HT-29 (cell line): ENCODE results near the gene CAMKMT. TPM values are rescaled to one million over a fixed set of nuclear protein-coding genes. Genes with fewer than 3 reads are reported as not detected.
A peak's percentile ranks its signal among the peaks of the same experiment; 100 is the strongest.
"Not testable (repeated sequence)": the region's sequence is repeated elsewhere in the genome, so short reads cannot be mapped to it uniquely, and the experiment has no call there.

ENCODE experiments used
- DNase-seq: peaks from one replicate; pipeline ENCODE4 v3.0.0-alpha.2; 2015; ENCODE audit warnings: low spot score
- total RNA-seq: library from RNA; depleted of rRNA; stranded (reverse); fragments of >200 nt; shearing (Covaris generic); gene quantifications from 2 replicates; pipeline ENCODE4 v1.2.3, GENCODE V29; 2014

CAMKMT gene
- total RNA-seq, 1 experiment from 2014 or later = 8.3 TPM

DNA sequence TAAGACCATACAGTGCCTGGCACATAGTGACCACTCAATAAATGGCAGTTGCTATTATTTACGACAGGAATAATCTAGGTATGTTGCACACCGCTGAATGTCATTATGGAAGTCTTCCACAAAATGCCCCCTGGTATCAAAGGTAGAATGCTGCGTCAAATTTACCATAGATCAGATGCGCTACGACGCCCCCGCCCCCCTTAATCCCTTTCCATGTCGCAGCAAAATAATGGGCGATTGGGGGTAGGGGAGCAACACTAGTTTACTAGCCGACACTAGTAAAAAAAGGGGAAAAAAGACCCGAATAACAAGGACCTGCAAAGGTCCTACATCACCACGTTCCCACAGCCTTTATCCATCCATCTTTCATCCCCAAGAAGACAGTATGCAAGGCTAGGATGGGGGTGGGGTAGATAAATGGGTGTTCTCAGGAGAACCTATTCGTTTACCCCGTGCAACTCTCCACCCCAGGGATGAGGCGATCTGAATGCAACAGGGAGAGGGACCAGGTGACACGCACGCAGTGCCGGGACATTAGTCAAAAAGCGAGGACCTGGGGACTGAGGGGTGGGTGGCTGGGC lies 908 bp upstream of the CAMKMT start:
- peak; percentile 55 for DNase-seq

DNA sequence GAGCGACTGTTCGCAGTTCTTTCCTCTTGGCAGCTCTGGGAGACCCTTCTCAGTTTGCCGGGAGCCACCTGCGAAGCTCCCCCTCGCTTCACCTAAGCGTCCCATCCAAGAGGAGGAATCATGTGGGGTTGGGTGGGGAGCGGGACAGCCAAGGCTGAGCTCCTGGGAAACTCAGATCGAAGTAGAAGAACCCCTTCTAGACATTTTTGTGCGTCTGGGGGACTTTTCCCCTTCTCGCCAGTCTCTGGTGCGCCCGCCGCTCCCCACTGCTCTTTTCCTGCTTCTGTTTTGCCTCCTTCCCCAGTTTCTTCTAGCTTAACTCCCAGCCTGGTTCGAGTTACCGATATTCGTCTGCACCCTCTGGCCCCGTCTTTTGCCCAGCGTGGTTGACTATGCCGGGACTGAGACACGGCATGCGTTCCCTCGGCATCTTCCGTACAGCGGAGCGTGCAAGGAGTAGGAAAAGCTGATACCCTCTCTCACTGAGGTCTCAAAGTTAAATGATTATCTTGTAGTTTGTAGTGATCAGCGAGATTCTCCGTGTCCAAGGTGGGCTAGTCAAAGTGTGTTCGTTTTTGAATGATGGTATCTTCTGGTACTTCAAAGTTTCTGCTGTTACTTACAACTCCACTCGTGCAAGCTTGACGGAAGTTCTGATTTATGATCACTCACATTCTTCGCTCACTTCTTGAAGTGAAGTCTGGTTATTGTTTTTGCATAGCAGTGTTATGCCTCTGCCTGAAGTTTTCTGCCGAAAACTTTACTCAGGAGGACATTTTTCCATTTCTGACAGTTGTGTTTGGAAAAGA lies 664 bp downstream of the CAMKMT start:
- DNase-seq = peak; percentile 73

DNA sequence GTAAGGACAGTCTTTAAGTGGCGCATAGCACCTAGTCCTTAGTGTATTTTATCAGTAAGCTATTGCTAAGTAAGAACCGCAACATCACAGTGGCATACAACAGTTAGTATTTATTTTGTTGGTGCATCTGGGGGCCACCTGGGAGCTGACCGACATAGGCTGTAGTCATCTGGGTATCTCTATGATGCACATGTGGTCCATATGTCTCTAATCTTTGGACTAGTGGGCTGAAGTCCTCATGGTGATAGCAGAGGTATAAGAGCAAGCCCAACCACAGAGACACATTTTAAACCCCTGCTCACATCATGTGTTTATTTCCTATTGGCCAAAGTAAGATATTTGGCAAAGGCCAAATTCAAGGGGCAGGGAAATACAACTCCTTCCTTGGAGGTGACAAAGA lies 2.9 kb downstream of the CAMKMT start:
- no peak for DNase-seq

DNA sequence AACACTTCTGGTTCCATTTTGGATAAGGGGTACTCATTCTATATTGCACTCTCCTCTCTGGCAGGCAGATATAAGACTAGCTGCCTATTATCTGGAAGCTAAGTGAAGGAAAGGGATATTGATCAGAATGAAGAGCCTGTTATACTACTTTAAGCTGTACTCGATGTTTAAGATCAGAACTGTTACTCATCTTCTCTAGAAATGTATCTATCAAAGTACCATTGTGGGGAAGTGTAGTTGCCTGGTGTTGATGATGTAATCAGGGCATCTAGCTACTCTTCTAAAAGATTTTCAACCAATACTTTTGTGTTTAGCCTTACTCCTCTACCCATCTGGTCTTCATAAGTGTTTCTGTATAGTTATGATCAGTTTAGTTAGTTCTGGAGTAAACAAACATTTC lies 5.8 kb downstream of the CAMKMT start:
- DNase-seq = no peak

DNA sequence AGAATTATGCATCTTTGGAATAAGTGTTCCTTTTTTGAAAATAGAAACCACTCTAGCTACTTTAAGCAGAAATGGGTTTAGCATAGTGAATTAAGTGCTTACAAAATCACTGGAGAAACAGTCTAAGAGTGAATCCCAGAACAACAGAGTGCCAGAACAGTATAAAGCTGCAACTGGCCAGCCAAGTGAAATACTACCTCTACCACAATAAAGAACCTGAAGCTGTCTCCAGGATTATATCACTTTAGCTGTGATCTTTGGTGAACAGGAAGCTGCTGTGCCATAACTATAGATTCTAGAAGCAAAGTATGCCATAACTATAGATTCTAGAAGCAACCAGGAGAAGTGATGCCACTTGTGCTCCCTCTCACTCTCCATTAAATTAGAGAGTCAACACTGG lies 7.6 kb downstream of the CAMKMT start:
- no peak for DNase-seq

DNA sequence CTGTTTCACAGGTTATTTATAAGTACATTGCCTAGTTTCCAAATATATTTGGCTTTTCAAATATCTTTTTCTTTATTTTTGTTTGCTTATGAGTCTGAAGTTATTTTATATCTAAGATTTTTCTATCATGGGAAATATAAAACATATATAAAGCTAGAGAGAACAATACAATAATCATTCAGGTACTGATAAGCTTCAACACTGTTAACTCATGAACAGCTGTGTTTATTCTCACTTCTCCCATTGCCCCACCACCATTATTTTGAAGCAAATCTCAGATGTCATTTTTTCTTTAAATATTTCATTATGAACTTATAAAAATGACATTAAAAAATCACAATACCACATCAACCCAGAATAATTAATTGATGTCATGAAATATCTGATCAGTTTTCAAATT lies 9.7 kb downstream of the CAMKMT start:
- DNase-seq = no peak

DNA sequence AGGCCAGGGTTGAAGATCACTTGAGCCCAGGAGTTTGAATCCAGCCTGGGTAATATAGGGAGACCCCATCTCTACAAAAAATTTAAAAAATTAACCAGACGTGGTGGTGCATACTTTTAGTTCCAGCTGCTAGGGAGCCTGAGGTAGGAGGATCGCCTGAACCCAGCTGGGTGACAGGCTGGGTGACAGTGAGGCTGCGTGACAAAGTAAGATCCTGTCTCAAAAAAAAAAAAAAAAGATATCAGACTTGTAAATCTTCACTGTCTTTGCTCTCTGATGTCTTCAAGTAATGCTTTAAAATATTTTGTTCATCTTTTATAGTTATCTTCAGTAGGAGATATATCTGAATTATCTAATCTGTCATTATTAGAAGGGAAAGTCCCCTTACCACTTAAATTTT lies 10.5 kb downstream of the CAMKMT start:
- no peak for DNase-seq

DNA sequence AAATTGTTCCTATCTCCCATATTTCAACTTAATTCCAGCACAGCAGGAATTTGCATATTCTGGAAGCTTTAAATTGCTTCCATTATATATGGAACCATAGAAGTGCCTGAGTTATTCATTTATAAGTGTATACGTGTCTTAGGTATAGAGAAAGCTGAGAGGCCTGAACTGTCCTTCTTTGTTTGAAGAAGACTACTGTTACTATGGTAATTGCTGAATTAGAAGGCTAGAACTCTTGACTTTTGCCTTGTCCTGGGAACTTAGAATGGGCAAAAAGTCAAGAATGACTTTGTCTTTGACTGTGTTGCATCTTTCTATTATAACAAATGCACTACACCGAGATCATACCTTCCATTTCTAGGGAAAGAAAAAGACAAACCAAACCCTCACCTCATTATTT lies 15.7 kb downstream of the CAMKMT start:
- DNase-seq = no peak

DNA sequence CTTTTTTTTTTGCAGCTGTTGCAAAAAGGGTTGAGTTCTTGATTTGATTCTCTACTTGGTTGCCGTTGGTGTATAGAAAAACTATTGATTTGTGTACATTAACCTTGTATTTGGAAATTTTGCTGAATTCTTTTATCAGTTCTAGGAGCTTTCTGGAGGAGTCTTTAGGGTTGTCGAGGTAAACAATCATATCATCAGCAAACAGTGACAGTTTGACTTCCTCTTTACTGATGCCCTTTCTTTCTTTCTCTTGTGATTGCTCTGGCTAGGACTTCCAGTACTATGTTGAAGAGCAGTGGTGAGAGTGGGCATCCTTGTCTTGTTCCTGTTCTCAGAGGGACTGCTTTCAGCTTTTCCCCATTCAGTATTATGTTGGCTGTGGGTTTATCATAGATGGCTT lies 23.5 kb downstream of the CAMKMT start:
- not testable (repeated sequence) for DNase-seq

DNA sequence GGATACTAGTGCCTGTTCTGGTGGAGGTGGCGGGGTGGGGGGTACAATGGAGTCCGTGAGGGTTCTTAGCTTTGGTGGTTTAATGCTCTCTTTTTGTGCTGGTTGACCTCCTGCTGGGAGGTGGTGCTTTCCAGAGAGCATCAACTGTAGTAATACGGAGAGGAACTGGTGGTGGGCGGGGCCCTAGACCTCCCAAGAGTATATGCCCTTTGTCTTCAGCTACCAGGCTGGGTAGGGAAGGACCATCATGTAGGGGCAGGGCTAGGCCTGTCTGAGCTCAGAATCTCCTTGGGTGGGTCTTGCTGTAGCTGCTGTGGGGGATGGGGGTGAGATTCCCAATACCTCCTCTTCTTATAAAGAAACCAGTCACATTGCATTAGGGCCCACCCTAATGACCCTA lies 27.1 kb downstream of the CAMKMT start:
- no peak for DNase-seq

DNA sequence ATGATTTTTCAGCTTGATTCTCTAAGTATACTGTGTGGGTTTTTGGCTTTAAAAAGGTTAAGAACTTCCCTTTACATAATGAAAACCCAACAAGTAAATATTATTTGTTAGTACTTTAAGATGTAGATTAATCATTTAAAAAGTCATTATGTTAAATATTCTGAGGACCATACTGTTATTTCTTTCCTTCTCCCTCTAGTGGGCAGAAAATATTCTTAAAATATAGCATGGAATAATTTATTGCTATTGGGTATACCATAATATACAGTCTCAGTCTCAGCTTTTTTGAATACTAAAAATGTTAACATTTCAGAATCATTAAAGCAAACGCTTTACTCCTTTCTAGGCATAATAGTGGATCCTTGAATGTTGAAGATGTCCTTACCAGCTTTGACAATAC lies 28.1 kb downstream of the CAMKMT start:
- DNase-seq = peak; percentile 9

DNA sequence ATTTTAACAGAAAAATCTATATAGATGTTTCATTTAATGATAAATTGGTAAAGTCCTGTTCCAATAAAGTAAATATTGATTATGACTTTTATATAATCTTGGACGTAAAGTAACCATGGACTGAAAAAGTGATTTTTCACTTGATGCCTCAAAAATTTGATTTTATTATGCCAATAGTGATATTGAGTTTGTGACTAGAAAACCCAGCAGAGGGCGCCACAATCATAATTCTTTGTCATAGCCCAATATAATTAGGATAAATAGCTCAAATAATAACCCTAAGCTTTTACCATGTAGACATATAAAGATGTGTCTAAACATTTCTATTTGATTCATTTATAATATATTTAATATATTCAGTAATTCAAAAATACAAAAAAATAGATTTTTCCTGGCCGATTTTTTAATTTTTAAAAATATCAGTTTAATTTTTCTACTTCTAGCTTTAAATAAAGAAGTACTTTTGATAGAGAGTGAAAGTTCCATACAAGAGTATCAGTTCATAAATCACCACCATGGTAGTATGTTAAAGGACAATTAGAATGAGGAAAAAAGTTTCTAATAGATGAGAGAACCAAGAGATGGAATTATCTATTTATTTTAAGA lies 30.7 kb downstream of the CAMKMT start:
- DNase-seq = peak; percentile 78

DNA sequence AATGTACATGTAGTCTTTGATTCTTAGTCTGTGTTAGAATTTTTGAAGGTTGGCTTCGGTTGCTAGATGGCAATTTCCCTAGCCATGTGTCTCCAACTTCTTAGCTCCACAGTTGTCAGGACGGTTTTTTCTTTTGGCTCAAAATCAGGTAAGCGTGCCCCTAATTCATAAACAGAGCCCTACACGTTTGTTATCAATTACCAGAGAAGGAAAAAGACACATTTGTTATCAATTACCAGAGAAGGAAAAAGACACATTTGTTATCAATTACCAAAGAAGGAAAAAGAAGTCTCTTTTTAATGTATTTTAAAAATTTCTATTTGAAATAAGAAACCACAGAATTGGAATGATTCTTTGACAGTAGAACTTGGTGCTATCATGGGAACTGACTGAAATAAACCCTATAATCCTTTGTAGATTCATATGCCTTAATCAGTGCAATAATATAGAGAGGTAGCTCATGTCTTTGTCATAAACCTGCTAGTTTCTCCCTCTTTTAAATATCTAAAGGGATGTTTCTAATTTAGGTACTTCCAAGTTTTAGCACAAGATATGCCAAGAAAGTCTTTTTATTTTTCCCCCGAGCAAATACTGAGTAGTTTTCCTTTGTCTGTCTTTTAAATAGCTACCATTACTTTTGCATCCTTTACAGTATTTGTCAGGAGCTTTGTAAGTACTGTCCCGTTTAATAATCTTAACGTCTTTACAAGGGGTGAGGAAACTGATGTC lies 35.9 kb downstream of the CAMKMT start:
- DNase-seq = no peak

DNA sequence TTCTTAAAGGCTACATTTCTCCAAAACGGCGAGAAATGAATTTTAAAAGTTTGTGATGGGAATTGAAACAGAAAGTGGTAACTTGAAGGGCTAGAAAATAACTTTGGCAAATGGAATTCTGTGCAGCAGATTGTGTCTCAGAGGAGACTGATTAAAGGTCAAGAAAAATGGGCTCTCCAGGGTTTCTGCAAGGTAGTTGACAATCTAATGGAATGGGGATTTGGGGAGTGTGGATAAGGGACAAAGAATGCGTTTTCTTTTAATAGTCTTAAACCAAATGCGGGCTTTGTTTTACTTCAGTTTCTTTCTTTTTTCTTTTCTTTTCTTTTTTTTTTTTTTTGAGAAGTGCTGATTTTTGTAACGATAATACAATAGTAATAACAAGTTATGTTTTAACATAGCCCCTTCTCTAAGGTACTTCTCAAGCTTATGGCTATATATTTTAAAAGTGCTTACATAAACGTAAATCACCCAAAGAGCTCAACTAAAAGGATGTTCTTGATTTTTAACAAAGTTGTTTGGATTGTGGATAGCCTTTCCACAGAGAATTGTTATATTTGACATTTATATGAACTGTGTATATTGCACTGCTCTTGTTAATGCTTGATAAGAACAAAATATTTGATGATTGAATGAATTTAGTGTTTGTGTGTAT lies 36.6 kb downstream of the CAMKMT start:
- no peak for DNase-seq

DNA sequence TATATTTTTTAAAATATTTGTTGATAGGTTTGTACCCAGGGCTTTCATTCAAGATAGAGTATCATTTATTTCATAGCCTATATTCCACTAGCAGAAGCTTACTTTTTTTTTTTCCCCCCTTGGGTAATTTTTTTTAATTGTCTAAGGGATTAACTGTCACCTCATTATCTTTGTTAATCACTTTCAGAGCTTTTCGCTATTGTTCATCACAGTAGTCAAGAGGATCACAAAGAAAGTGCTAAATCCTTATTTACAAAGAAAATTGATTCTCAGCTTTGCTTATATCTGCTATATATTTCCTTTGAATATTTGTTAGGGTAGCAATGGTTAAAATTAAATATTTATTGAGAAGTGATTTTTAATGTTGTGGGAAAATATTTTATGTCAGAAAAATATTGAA lies 59.0 kb downstream of the CAMKMT start:
- DNase-seq = no peak

DNA sequence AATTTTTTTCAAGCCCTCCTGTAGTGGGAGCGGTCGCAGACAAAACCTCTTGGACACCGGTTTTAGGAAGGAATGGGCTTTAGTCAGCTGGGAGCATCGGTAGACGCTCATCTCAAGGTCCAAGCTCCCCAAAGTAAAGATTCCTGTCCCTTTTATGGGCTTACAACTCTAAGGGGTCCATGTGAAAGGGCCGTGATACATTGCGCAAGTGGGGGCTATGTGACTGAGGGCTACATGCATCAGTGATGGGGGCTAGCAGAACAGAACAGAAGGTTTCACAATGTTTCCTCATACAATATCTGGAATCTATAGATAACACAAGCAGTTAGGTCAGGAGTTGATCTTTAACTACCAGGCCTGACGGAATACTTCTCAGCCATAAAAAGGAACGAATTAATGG lies 62.5 kb downstream of the CAMKMT start:
- DNase-seq = no peak

DNA sequence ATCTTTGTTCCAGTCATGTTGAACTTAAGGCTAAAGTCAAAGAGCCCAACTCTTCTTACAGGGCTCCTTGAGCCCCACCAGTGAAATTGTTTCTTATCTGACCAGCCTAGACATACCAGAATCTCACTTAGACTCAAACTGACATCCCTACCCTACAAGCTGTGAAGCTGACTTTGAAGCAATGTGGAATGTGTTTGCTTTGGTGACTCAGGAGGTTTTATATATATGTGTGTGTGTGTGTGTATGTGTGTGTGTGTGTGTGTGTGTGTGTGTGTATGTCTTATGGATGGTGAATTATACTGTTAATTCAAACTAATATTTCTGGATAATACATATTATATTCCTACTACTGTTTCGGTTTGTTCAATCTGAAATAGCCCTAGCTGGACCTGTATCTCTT lies 67.3 kb downstream of the CAMKMT start:
- DNase-seq = peak; percentile 19

DNA sequence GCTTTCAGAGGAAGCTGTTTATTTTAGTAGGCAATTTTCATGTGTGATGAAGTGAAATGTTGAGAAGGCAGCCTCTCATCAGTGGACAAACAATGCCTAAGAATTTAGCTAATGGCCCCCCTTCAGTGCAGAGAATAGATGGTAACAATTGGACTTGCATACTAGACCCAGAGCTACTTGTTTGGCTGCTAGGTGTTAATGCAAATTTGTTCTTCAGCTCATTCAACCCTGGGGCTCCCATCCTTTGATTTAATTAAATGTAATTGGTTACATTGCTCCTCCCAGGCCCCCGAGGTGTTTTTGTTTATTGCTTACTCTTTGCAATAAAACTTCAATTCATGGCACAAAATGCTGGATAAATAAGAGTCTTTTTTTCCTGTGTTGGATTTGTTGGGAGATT lies 68.6 kb downstream of the CAMKMT start:
- no peak for DNase-seq

DNA sequence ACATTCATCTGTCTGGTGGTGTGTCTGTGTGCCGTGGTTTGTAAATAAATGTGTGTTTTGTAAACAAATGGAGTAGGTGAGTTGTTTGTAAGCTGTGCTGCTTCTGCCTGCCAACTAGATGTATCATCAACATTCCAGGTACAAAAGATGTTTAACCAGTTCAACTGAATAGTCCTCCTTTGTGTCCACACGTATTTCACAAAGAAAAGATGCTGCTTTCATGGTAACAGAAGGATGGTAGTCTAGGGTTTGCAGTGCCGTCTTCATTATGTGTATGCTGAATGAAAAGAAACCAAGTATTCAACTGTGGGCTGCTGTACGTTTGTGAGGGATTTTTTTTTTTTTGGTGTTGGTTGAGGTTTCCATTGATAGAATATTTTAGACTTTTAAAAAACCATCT lies 72.1 kb downstream of the CAMKMT start:
- no peak for DNase-seq

DNA sequence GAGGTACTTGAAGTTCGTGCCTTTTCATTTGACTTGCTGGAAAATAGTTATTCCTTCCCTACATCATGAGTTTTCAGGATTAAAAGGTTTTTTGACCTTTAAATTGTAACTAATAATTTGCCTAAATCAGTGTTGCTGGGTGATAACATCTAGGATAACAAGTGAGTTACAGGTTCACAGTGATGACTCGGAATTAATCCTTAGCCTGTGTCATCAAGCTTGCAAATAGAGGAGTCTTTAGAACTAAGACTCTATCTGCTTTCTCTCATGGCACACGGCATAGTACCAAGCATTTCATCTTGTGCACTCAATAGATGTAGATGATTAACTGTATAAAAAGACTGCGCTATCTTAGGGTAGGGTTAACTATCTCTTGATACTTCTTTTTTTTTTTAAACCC lies 79.5 kb downstream of the CAMKMT start:
- DNase-seq = no peak

DNA sequence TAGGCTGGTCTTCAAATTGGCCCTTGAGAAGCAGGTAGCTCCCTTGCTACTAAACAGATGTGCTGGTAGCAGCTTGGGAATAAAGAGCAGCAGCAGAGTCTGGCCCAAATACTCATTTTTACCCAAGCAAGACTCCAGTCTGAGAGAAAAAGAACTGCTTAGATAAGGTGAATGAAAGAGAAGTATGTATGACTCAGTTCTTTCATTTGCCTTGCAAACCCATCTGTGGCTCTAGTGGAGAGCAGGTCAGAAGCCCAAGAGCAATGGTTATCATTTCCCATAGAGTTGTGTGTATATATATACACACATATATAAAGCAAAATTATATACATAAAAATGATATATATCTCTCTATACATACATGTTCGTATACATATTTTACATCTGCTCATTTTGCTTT lies 80.3 kb downstream of the CAMKMT start:
- DNase-seq = no peak

DNA sequence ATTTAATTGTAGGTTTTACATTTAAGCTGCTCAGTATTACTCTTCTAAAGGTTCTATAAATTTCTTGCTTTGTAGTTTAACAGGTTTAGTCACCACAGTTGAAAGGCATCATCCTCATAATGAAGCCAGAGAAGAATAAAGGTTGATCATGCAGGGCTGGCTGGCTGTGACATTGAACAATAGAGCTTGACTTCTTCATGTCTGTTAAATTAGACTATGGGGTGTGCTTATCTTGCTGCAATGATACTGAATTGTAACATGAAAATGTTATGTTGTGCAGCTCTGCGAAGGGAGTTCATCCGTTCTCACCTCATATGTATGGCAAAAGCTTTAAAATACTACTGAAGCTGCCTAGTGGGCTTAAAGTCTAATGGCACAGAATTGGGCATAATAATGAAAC lies 81.8 kb downstream of the CAMKMT start:
- no peak for DNase-seq
